Measurements from ENCODE around the gene KIF23.

The KIF23 gene

GRCh38 chr15:69497667-69498066, 83.5 kb downstream of the KIF23 start:
- no peak for DNase-seq
